ENCODE data around the gene GRAMD2B. TPM values are rescaled to one million over a fixed set of nuclear protein-coding genes. Genes with fewer than 3 reads are reported as not detected.

GRAMD2B gene
- total RNA-seq, 1 experiment from 2014 or later: 6.2 TPM

GRCh38 chr5:126481243-126481642, 58.0 kb downstream of the GRAMD2B start:
- H3K27me3 ChIP-seq: no peaks in the 10 kb centered on the region
- no peak overlapping the region for H3K4me3 ChIP-seq
- DNase-seq: no peak
- no peaks in the 10 kb centered on the region for H3K9me3 ChIP-seq
- H3K36me3 ChIP-seq: peaks cover 4% of the 10 kb centered on the region

- peaks cover 4% of the 10 kb centered on the region for H3K36me3 ChIP-seq
- no peaks in the 10 kb centered on the region for H3K9me3 ChIP-seq
- no peaks in the 10 kb centered on the region for H3K27me3 ChIP-seq
- H3K4me3 ChIP-seq: no peak overlapping the region
- DNase-seq: no peak
Measured at GRCh38 chr5:126482591-126482990, 59.4 kb downstream of the GRAMD2B start.

GRCh38 chr5:126483156-126483555, 59.9 kb downstream of the GRAMD2B start:
- peaks cover 6% of the 10 kb centered on the region for H3K36me3 ChIP-seq
- H3K27me3 ChIP-seq: no peaks in the 10 kb centered on the region
- no peak for DNase-seq
- H3K4me3 ChIP-seq: no peak overlapping the region
- no peaks in the 10 kb centered on the region for H3K9me3 ChIP-seq

GRCh38 chr5:126484253-126484652, 61.0 kb downstream of the GRAMD2B start:
- no peak for DNase-seq
- Histone ChIP-seq H3K4me3 (no peak overlapping the region), H3K27me3 (no peaks in the 10 kb centered on the region), H3K36me3 (peaks cover 12% of the 10 kb centered on the region), H3K9me3 (no peaks in the 10 kb centered on the region)

GRCh38 chr5:126486332-126486731, 63.1 kb downstream of the GRAMD2B start:
- Histone ChIP-seq H3K36me3 (peaks cover 12% of the 10 kb centered on the region), H3K4me3 (no peak overlapping the region), H3K9me3 (no peaks in the 10 kb centered on the region), H3K27me3 (no peaks in the 10 kb centered on the region)
- no peak for DNase-seq

- H3K36me3 ChIP-seq: peaks cover 12% of the 10 kb centered on the region
- no peak for DNase-seq
Measured at GRCh38 chr5:126487596-126487995, 64.4 kb downstream of the GRAMD2B start.

GRCh38 chr5:126488443-126489065, 65.3 kb downstream of the GRAMD2B start:
- no peaks in the 10 kb centered on the region for H3K27me3 ChIP-seq
- no peak overlapping the region for H3K4me3 ChIP-seq
- DNase-seq: no peak
- H3K9me3 ChIP-seq: no peaks in the 10 kb centered on the region
- peaks cover 10% of the 10 kb centered on the region for H3K36me3 ChIP-seq

More at GRCh38 chr5:126487596-126487995, 64.4 kb downstream of the GRAMD2B start:
- no peaks in the 10 kb centered on the region for H3K27me3 ChIP-seq
- H3K9me3 ChIP-seq: no peaks in the 10 kb centered on the region
- no peak overlapping the region for H3K4me3 ChIP-seq

GRCh38 chr5:126490167-126490940, 67.1 kb downstream of the GRAMD2B start:
- H3K36me3 ChIP-seq: peaks cover 8% of the 10 kb centered on the region
- H3K4me3 ChIP-seq: no peak overlapping the region
- no peak for DNase-seq
- H3K27me3 ChIP-seq: no peaks in the 10 kb centered on the region
- H3K9me3 ChIP-seq: no peaks in the 10 kb centered on the region

- Histone ChIP-seq H3K27me3 (no peaks in the 10 kb centered on the region), H3K36me3 (peaks cover 8% of the 10 kb centered on the region), H3K9me3 (no peaks in the 10 kb centered on the region), H3K4me3 (no peak overlapping the region)
- DNase-seq: no peak
Measured at GRCh38 chr5:126492939-126493338, 69.7 kb downstream of the GRAMD2B start.

- H3K27me3 ChIP-seq: no peaks in the 10 kb centered on the region
- H3K36me3 ChIP-seq: no peaks in the 10 kb centered on the region; the same call in none of the 2 replicates
- no peaks in the 10 kb centered on the region for H3K9me3 ChIP-seq
- H3K4me3 ChIP-seq: no peak overlapping the region
- no peak for DNase-seq
Measured at GRCh38 chr5:126494393-126494792, 71.2 kb downstream of the GRAMD2B start.

- H3K36me3 ChIP-seq: no peaks in the 10 kb centered on the region
- no peak for DNase-seq
- H3K27me3 ChIP-seq: no peaks in the 10 kb centered on the region
- H3K4me3 ChIP-seq: no peak overlapping the region
- no peaks in the 10 kb centered on the region for H3K9me3 ChIP-seq
Measured at GRCh38 chr5:126497506-126497905, 74.3 kb downstream of the GRAMD2B start.

- Histone ChIP-seq H3K9me3 (no peaks in the 10 kb centered on the region), H3K4me3 (no peak overlapping the region), H3K27me3 (no peaks in the 10 kb centered on the region), H3K36me3 (no peaks in the 10 kb centered on the region)
- no peak for DNase-seq
Measured at GRCh38 chr5:126499278-126499677, 76.1 kb downstream of the GRAMD2B start.

GRCh38 chr5:126499853-126500342, 76.7 kb downstream of the GRAMD2B start:
- H3K9me3 ChIP-seq: no peaks in the 10 kb centered on the region
- H3K36me3 ChIP-seq: no peaks in the 10 kb centered on the region
- no peak overlapping the region for H3K4me3 ChIP-seq
- DNase-seq: no peak
- no peaks in the 10 kb centered on the region for H3K27me3 ChIP-seq

GRCh38 chr5:126501448-126501847, 78.2 kb downstream of the GRAMD2B start:
- DNase-seq: no peak
- Histone ChIP-seq H3K4me3 (no peak overlapping the region), H3K36me3 (no peaks in the 10 kb centered on the region), H3K27me3 (no peaks in the 10 kb centered on the region), H3K9me3 (no peaks in the 10 kb centered on the region)

GRCh38 chr5:126503602-126504104, 80.4 kb downstream of the GRAMD2B start:
- Histone ChIP-seq H3K9me3 (no peaks in the 10 kb centered on the region), H3K4me3 (no peak overlapping the region), H3K36me3 (no peaks in the 10 kb centered on the region), H3K27me3 (no peaks in the 10 kb centered on the region)
- no peak for DNase-seq

GRCh38 chr5:126506079-126506478, 82.9 kb downstream of the GRAMD2B start:
- H3K9me3 ChIP-seq: no peaks in the 10 kb centered on the region
- no peak overlapping the region for H3K4me3 ChIP-seq
- H3K27me3 ChIP-seq: no peaks in the 10 kb centered on the region
- no peaks in the 10 kb centered on the region for H3K36me3 ChIP-seq
- DNase-seq: no peak

- Histone ChIP-seq H3K27me3 (no peaks in the 10 kb centered on the region), H3K9me3 (no peaks in the 10 kb centered on the region), H3K36me3 (no peaks in the 10 kb centered on the region), H3K4me3 (no peak overlapping the region)
- no peak for DNase-seq
Measured at GRCh38 chr5:126508251-126508961, 85.2 kb downstream of the GRAMD2B start.

Measured in MG63 (cell line).